Left forelimb (tissue), 1 donor: ENCODE measurements around the gene THAP5.

Experiments used
- DNase-seq: peaks from one replicate; pipeline ENCODE4 v3.0.0-alpha.2; 2018; ENCODE audit warnings: low spot score

Gene THAP5

GRCh38 chr7:108569381-108570145 is at the start of gene THAP5, which contains the start of gene DNAJB9:
THAP5 (minus strand) TSS chr7:108569706; CDS start chr7:108569569, 137 bp downstream.
DNAJB9 (plus strand) TSS chr7:108569874; CDS start chr7:108571727, 1,853 bp downstream.
- peak; percentile 99 for DNase-seq

- no peak for DNase-seq
These were observed 48.5 kb upstream of the THAP5 start for GRCh38 chr7:108618056-108618455.

GRCh38 chr7:108614896-108615295 is 45.4 kb upstream of the THAP5 start:
- no peak for DNase-seq

GRCh38 chr7:108613949-108614381 is 44.5 kb upstream of the THAP5 start:
- DNase-seq = no peak

- no peak for DNase-seq
These were observed 43.8 kb upstream of the THAP5 start for GRCh38 chr7:108613147-108613948.

- no peak for DNase-seq
These were observed 41.8 kb upstream of the THAP5 start for GRCh38 chr7:108611268-108611667.

- no peak for DNase-seq
These were observed 40.1 kb upstream of the THAP5 start for GRCh38 chr7:108609643-108610042.

- no peak for DNase-seq
These were observed 36.2 kb upstream of the THAP5 start for GRCh38 chr7:108605559-108606201.

- no peak for DNase-seq
These were observed 35.0 kb upstream of the THAP5 start for GRCh38 chr7:108604307-108605077.

- DNase-seq = no peak
These were observed 34.3 kb upstream of the THAP5 start for GRCh38 chr7:108603656-108604306.

GRCh38 chr7:108600399-108600798 is 30.9 kb upstream of the THAP5 start:
- DNase-seq = no peak

- no peak for DNase-seq
These were observed 29.5 kb upstream of the THAP5 start for GRCh38 chr7:108598914-108599580.

GRCh38 chr7:108598153-108598552 is 28.6 kb upstream of the THAP5 start:
- DNase-seq = no peak

- no peak for DNase-seq
These were observed 27.1 kb upstream of the THAP5 start for GRCh38 chr7:108596560-108596959.

GRCh38 chr7:108592646-108593201 is 23.2 kb upstream of the THAP5 start:
- DNase-seq = no peak

- no peak for DNase-seq
These were observed 21.1 kb upstream of the THAP5 start for GRCh38 chr7:108590606-108591005.

GRCh38 chr7:108589874-108590273 is 20.4 kb upstream of the THAP5 start:
- no peak for DNase-seq

- DNase-seq = no peak
These were observed 19.7 kb upstream of the THAP5 start for GRCh38 chr7:108589199-108589598.

- DNase-seq = no peak
These were observed 16.8 kb upstream of the THAP5 start for GRCh38 chr7:108586274-108586710.

GRCh38 chr7:108585843-108586242 is 16.3 kb upstream of the THAP5 start:
- DNase-seq = no peak
